ENCODE results near the gene NRTN. TPM values are rescaled to one million over a fixed set of nuclear protein-coding genes. Genes with fewer than 3 reads are reported as not detected.

Gene NRTN
- total RNA-seq, 4 donors from 2014 or later, result 1.1 to 3.8 (median 1.4) TPM

GRCh38 chr19:5782322-5782721, 22.5 kb upstream of the NRTN start:
- no peak overlapping the region for H3K4me3 ChIP-seq
- H3K27ac ChIP-seq, result no peak overlapping the region
- TF ChIP-seq POLR2A (IDR thresholded peaks at IDR 0.05) (no peak), CTCF (IDR thresholded peaks at IDR 0.05) (no peak)
- no peaks in the 10 kb centered on the region for H3K27me3 ChIP-seq
- no peaks in the 10 kb centered on the region for H3K4me1 ChIP-seq
- no peaks in the 10 kb centered on the region for H3K9me3 ChIP-seq
- intact Hi-C loops (cut with DNase I), result no loop called here
- no peak for DNase-seq
- H3K36me3 ChIP-seq, result peaks cover 25 to 47% (median 26%) of the 10 kb centered on the region in 3 donors
- 83% methylated on average over 2 of the region's 9 CpGs; no CpG with 5 or more reads in 1 of the 2 donors for WGBS, 2 donors

DNA sequence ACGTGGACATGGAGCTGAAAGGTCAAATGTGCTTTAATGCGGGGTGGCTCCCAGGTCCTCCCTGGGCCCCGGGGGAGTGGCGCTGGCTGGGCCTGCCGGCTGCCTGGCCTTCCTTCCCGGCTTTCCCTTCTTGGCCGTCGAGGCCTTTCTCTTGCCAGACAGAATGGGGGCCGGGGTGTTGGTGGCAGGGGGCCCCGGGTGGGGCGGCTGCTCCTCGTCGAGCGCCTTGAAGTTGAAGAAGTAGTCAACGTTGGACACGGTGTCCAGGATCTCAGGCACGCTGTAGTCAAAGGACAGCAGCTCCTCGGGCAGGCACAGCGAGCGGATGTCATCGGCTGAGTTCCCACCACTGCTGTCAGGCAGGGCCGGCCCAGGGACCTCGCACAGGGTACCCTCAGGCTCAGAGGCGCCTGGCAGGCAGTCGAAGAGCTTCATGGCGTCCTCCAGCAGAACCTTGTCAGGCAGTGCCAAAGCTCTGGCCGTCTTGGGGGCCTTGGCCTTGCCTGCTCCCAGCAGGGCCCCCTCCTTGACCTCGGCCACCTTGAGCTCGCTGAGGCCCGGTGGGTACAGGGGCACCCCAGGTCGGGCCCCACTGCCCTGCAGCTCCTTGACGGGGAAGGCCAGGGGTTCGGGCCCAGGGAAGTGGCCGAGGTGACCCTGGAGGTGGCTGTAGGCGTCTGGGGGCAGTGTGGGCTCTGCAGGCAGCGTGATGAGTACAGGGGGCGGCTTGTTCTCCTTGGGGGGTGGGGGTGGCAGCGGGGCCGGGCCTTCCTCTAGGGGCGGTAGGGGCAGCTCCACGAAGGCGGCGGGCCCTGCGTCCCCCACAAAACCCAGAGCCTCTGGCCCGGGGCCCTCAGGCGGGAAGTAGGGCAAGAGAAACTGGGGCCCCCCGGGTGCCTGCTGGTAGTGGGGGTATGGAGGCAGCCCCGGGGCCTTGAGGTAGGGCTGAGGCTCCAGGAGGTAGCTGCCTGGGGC, 21.6 kb upstream of the NRTN start:
- DNase-seq, result no peak
- H3K9me3 ChIP-seq, result no peaks in the 10 kb centered on the region
- 64 to 78% methylated on average over 7 of the region's 48 CpGs for WGBS, 2 donors
- no peaks in the 10 kb centered on the region for H3K4me1 ChIP-seq
- TF ChIP-seq POLR2A (IDR thresholded peaks at IDR 0.05) (no peak), CTCF (IDR thresholded peaks at IDR 0.05) (no peak)
- H3K4me3 ChIP-seq, result no peak overlapping the region
- H3K27me3 ChIP-seq, result no peaks in the 10 kb centered on the region
- intact Hi-C loops (cut with DNase I), result no loop called here
- no peak overlapping the region for H3K27ac ChIP-seq
- peaks cover 34 to 56% (median 35%) of the 10 kb centered on the region in 3 donors for H3K36me3 ChIP-seq

- Histone ChIP-seq H3K4me1 (peaks cover 6 to 10% (median 8%) of the 10 kb centered on the region in 3 donors), H3K36me3 (peaks cover 43 to 70% (median 49%) of the 10 kb centered on the region in 3 donors), H3K27me3 (no peaks in the 10 kb centered on the region), H3K4me3 (no peak within 1 kb of the TSS), H3K27ac (no peak within 1 kb of the TSS), H3K9me3 (no peaks in the 10 kb centered on the region)
- intact Hi-C loops (cut with DNase I), result no loop called here
- no peak for TF ChIP-seq POLR2A (IDR thresholded peaks at IDR 0.05)
- TF ChIP-seq CTCF (IDR thresholded peaks at IDR 0.05), result no peak
- no peak for DNase-seq
- WGBS, 2 donors, result 50 to 94% methylated on average over 1 to 6 of the region's 15 CpGs
These were observed 20.2 kb upstream of the NRTN start, which contains the start of gene PRR22 for GRCh38 chr19:5784581-5785147. PRR22 (minus strand) TSS chr19:5784746; CDS start chr19:5784660, 86 bp downstream.

- DNase-seq, result no peak
- Histone ChIP-seq H3K27ac (no peak overlapping the region), H3K9me3 (no peaks in the 10 kb centered on the region), H3K36me3 (peaks cover 43 to 74% (median 51%) of the 10 kb centered on the region in 3 donors), H3K27me3 (no peaks in the 10 kb centered on the region), H3K4me3 (no peak overlapping the region), H3K4me1 (peaks cover 13 to 17% (median 15%) of the 10 kb centered on the region in 3 donors)
- TF ChIP-seq POLR2A (IDR thresholded peaks at IDR 0.05) (no peak), CTCF (IDR thresholded peaks at IDR 0.05) (no peak)
- WGBS, 2 donors, result no CpG with 5 or more reads among the region's 37 CpGs
- intact Hi-C loops (cut with DNase I), result no loop called here
These were observed 19.4 kb upstream of the NRTN start for GRCh38 chr19:5785423-5785822.

Data from esophagus squamous epithelium (tissue), 5 donors.